ENCODE results near the gene ZBP1.

Gene ZBP1

DNA sequence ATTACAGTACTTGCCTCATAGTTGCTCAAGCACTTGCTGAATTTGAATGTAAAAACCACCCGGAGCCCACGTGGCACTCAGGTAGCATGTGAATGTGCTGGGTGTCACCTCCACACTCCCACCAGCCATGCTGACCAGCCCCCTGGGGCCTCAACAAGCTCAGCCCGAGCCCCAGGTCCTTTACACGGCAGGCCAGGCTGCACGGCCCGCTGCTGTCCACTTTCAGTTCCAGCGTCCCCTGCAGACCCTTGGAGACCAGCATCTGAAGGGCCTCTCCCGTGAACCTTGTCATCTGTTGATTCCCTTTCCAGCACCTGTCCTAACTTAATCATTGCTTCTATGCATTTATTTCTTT lies 33.3 kb upstream of the ZBP1 start:
- Histone ChIP-seq H3K27me3 (ENCODE audit: insufficient read depth, low read depth, severe bottlenecking) (no peaks in the 10 kb centered on the region), H3K9me3 (ENCODE audit: severe bottlenecking) (no peaks in the 10 kb centered on the region), H3K27ac (no peak overlapping the region), H3K36me3 (peaks cover 20% of the 10 kb centered on the region), H3K4me3 (ENCODE audit: low read depth, low read length) (no peak overlapping the region)
- no peak for TF ChIP-seq CTCF (IDR thresholded peaks at IDR 0.05; ENCODE audit: low read depth, low read length)
- DNase-seq = peak; percentile 2

DNA sequence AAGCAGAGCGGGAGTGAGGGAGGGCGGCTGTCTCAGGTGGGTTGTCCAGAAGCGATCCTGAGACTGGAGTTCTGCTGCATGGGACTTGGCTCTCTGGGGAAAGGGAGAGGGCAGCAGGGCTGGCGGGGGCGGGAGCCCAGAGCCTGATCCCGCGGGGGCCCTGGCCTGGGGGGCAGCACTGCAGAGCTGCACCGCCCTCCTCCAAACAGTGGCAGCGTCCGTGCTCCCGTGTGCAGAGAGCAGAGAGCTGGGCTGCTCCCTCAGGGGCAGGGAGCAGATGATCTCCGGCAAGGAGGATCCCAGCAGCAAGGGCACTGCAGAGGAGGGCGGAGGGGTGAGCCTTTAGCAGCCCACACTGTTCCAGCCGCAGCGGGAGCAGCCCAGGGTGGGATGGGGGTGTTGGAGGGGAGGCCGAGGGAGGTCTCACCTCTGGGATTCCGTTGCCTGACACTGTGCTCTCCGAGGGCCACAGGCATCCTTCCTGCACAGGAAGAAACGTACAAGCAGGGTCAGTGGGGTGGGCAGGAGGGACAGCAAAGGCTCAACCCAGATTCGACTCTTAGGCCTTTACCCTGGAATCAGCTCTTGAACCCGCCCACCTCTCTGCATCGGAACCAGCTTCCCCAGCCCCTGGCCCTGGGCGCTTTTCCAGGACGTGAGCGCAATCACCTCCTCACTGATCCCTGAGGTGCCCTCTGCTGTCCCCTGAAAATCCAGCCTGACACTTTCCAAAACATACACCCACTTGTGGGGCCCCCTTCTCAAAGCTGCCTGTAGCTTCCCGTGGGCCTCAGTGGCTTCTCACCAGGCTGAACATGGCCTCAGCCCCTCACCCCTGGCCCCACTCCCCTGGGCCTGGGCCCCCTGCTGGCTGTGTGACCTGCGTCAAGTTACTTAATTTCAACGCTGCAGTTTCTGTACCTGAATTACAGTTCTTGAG lies 32.6 kb upstream of the ZBP1 start:
- peaks cover 16% of the 10 kb centered on the region for H3K36me3 ChIP-seq
- H3K27ac ChIP-seq = no peak overlapping the region
- no peaks in the 10 kb centered on the region for H3K27me3 ChIP-seq (ENCODE audit: insufficient read depth, low read depth, severe bottlenecking)
- no peaks in the 10 kb centered on the region for H3K9me3 ChIP-seq (ENCODE audit: severe bottlenecking)
- H3K4me3 ChIP-seq (ENCODE audit: low read depth, low read length) = no peak overlapping the region
- DNase-seq = peak; percentile 4
- no peak for TF ChIP-seq CTCF (IDR thresholded peaks at IDR 0.05; ENCODE audit: low read depth, low read length)

DNA sequence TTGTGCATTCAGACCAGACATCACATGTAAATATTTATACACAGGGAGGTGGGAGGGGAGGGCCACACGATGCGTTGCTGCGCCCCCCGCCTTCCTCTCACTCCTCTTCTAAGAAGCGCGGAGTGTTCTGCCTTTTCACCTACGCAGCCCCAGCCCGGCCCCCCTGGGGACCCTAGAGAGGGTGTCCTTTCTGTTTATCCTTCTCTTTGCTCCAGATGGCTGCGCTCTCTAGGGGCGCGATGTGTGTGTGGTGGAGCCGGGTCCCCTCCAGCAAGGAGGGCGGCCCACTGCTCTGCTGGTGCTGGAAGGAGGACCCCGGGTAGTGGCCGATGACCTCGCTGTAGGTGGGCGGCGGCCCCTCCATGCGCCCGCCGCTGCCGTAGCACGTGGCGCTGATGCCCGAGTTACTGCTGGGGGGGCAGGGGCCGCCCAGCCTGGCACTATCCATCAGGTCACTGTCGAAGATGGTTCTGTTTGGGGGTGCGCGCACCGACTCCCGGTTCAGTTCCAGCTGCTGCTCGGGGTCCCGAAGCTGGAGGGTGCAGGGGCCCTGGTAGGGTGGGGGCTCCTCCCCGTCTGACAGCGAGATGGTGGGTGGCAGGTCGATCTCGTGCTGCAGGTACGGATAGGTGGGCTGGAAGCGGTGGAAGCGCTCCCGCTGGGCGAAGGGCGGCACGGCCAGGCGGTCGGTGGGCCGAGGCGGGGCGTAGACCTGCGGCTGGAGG lies 31.8 kb upstream of the ZBP1 start:
- H3K9me3 ChIP-seq (ENCODE audit: severe bottlenecking) = no peaks in the 10 kb centered on the region
- no peak overlapping the region for H3K27ac ChIP-seq
- no peak for TF ChIP-seq CTCF (IDR thresholded peaks at IDR 0.05; ENCODE audit: low read depth, low read length)
- peak; percentile 3 for DNase-seq
- H3K4me3 ChIP-seq (ENCODE audit: low read depth, low read length) = no peak overlapping the region
- H3K36me3 ChIP-seq = peaks cover 9% of the 10 kb centered on the region
- H3K27me3 ChIP-seq (ENCODE audit: insufficient read depth, low read depth, severe bottlenecking) = no peaks in the 10 kb centered on the region

- peaks cover 5% of the 10 kb centered on the region; the same call in 1 of the 2 replicates for H3K36me3 ChIP-seq
- no peak for DNase-seq
- H3K9me3 ChIP-seq (ENCODE audit: severe bottlenecking) = no peaks in the 10 kb centered on the region
- TF ChIP-seq CTCF (IDR thresholded peaks at IDR 0.05; ENCODE audit: low read depth, low read length) = no peak
- H3K4me3 ChIP-seq (ENCODE audit: low read depth, low read length) = no peak overlapping the region
- H3K27me3 ChIP-seq (ENCODE audit: insufficient read depth, low read depth, severe bottlenecking) = no peaks in the 10 kb centered on the region
- H3K27ac ChIP-seq = no peak overlapping the region
These were observed 30.7 kb upstream of the ZBP1 start for GRCh38 chr20:57650756-57651483.

- Histone ChIP-seq H3K36me3 (peaks cover 5% of the 10 kb centered on the region; the same call in 1 of the 2 replicates), H3K27me3 (ENCODE audit: insufficient read depth, low read depth, severe bottlenecking) (no peaks in the 10 kb centered on the region), H3K4me3 (ENCODE audit: low read depth, low read length) (no peak overlapping the region), H3K27ac (no peak overlapping the region), H3K9me3 (ENCODE audit: severe bottlenecking) (no peaks in the 10 kb centered on the region)
- DNase-seq = no peak
- no peak for TF ChIP-seq CTCF (IDR thresholded peaks at IDR 0.05; ENCODE audit: low read depth, low read length)
These were observed 30.0 kb upstream of the ZBP1 start for GRCh38 chr20:57650266-57650665.
